Activated CD8-positive, alpha-beta memory T cell treated with anti-CD3 and anti-CD28 coated beads, Interleukin-2, amount 50 U/mL, for 24 hours (primary cell): ENCODE results near the gene CRISP1.
"Not testable (repeated sequence)": the region's sequence is repeated elsewhere in the genome, so short reads cannot be mapped to it uniquely, and the experiment has no call there.

ENCODE experiments used
- DNase-seq: peaks from one replicate; pipeline ENCODE4 v3.0.0-alpha.2; 2020; ENCODE audit errors: extremely low read depth

CRISP1 gene, protein sequence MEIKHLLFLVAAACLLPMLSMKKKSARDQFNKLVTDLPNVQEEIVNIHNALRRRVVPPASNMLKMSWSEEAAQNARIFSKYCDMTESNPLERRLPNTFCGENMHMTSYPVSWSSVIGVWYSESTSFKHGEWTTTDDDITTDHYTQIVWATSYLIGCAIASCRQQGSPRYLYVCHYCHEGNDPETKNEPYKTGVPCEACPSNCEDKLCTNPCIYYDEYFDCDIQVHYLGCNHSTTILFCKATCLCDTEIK

DNA sequence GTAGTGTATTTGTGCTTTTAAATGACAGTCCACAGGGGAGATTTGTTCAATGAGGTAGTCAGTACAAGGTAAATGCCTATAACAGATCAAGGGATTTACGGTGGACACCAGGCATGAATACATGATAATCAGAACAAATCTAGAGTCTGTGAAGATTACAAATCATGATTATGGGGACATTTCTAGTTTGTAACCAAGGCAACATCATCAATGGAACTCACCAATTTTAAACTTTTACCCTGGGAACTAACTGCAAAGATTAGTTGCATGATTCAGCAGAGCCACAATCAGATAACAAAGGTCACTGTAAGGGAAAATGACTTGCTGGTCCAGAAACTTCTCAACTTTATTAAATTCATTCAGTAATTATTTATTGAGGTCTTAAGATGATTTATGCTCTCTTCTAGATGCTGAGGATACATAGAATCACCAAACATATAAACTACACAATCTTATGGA, at the start of gene CRISP1:
CRISP1 (minus strand) TSS at position 51 of the 459 bp plus-strand sequence. CDS start 9,135 bp downstream, outside the sequence.
- no peak for DNase-seq

DNA sequence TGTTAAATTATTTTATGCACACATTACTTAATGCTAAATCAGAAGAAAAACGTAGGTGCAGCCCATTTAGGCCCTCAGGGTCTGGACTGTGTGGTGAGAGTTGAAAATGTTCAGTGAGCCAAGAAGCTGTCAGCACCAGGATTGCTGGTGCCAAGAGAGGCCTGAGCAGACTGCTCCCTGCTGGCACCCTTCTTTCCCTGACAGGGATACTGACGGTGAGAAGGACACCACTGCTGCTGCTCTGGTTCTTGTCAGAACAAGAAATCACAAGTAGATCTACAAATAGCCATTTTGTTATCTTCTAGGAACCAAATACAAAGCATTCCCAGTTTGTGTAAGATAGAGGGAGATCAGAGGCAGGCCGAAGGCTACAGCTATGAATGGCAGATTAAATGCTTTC, 48.7 kb upstream of the CRISP1 start:
- DNase-seq = no peak

DNA sequence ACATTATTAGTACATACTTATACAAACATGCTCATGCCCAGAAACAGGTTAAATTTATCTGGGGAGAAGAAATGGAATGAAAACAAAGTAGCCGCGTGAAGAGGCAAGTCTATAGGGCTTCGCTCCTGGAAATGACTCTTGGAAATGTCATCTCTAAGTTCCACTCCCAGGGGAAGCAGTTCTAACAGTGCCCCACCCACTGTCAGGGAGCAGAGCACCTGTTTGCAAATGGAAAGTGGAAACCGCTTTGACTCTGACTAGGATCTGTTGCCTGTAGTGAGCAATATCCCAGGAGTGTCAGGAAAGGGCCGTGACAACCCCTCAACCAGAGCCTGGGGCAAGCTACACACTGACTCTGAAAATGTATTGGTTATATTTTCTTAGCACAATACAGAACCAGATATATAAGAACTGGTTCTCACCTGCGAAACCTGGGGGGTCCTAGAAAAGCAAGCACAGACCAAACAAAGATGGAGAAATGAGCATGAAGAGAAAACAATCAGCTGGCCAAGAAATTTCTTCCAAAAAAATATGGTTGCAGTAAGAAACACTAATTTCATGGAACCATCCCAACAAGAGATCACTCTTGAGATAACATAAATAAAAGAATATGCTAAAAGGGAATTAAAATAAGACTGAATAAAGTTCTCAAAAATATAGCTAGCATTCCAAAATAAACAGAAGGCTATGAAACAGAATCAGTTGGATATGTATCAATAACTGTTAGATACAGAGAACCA, 47.5 kb upstream of the CRISP1 start:
- no peak for DNase-seq

DNA sequence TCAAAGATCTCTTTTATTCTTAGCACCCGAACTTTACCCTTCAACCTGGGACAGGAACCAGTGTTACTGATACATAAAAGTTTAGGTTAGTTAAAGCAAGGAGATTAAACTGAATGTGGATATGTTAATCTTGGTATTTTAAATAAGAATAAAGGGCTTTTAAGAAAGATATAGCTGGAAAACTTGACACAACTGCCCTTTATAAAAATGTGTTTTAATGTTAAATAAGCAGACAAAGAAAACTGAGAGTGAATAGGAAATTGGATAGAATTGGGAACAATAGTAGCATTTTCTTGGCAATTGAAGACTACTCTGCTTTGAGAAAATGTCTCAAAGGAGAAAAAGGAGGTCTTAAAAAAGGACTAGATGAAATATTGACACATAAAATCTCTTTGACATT, 45.9 kb upstream of the CRISP1 start:
- no peak for DNase-seq

DNA sequence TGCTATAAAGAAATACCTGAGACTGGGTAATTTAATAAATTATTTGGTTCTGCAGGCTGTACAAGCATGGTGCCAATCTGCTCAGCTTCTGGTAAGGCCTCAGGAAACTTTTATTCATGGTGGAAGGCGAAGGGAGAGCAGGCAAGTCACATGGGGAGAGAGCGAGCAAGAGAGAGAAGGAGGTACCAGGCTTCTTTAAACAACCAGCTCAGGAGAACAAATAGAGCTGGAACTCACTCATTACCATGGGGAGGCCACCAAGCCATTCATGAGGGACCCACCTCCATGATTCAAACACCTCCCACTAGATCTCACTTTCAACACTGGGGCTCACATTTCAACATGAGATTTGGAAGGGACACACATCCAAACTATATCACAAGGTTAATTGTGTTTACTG, 44.9 kb upstream of the CRISP1 start:
- DNase-seq = no peak

DNA sequence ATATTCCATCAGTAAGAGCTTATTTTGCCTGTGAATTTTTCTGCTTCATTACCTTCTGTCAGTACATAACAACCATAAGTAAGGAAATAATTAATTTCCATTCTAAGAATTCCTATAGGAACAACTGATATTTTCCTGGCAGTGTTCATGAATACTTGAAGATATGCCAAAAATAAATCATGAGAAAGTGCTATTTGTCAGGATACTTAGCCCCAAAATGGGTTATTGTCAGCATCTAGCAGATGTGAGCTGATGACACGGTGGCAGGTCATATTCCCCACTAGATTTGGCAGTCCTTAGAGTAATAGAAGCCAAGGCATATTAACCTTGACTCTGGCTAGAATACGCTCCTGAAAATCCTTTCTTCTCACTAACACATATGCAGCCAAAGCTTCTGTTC, 43.2 kb upstream of the CRISP1 start:
- no peak for DNase-seq

DNA sequence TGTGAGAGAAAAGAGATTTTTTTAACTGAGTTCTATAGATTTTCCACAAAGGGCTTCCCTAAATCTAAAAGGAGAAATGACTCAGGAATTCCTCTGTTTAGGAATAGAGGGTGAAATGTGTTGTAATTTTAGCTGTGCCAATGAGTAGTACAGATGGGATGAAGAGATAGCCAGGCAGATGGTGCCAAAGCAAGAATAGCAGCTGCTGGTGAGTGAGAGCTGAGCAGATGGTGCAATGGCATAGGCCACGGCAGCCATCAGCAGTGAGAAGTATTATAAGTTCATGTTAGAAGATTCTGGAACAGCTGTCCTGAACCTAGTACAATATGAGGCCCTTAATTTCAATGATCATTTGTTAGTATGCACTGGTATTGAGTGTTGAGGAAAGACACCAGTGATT, 40.2 kb upstream of the CRISP1 start:
- no peak for DNase-seq

DNA sequence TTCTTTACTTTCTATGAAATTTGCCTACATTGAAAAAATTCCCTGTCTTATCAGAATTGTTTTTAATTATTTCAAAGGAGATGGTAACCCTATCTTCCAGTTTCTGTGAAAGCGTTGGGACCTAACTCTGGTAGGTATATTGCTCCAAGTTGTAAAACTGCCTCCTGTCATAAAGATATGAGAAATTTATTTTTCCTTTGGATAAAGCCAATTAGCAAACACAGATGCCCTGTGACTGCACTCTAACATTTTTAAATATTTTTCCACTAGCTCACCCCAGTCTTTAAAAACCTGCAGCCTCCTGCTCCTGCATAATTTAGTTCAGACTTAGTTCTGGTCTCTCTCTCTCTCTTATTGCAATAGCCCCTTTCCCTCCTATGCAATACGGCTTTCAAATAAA, 39.0 kb upstream of the CRISP1 start:
- no peak for DNase-seq

DNA sequence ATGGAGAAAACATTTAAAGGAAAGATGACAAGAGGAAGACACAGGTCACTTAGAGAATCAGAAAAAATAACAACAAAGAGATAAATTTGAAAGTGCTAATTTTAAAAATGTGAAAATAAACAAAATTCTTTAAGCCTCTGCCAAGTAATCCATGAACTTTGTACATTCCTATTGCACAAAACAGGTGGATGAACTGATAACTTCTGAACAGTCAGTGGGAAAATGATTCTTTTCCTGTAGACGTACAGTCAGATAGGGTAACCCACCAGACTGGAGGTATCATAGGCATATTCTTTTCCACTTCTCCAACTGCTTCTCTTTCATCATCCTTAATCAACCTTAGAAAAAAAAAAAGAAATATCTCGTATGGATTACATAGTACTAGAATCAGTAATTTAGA, 36.5 kb upstream of the CRISP1 start:
- DNase-seq = no peak

DNA sequence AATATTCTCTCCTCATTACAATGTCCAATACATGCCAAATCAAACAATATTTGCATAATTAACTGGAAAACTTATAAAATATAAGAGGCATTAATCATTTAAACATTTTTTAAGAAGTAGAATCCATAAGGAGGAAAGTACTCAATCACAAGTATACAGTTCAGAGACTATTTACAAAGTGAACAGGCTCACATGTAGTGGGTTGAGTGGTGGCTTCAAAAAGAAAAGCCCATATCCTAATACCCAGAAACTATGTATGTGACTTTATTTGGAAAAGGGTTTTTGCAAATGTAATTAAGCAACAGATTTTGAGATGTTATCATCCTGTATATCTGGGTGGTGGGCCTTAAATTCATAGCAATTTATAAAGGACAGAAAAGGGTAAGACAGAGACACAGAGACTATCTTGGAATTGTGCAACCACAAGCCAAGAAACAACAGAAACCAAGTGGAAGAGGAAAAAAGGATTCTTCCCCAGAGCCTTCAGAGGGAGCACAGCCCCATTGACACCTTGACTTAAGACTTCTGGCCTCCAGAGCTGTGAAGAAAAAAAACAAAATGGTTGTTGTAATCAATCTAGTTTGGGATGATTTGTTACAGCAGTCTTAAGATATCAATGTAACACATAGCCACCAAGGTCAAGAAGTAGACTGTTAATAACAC, 32.7 kb upstream of the CRISP1 start:
- no peak for DNase-seq

DNA sequence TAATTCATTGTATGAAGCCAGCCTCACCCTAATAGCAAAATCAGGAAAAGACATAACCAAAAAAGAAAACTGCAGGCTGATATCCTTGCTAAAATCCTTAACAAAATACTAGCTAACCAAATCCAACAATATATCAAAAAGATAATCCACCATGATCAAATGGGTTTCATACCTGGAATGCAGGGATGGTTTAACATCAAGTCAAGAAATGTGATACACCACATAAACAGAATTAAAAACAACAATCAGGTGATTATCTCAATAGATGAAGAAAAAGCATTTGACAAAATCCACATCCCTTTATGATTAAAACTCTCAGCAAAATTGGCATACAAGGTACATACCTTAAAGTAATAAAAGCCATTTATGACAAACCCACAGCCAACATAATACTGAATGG, 29.2 kb upstream of the CRISP1 start:
- DNase-seq = not testable (repeated sequence)

DNA sequence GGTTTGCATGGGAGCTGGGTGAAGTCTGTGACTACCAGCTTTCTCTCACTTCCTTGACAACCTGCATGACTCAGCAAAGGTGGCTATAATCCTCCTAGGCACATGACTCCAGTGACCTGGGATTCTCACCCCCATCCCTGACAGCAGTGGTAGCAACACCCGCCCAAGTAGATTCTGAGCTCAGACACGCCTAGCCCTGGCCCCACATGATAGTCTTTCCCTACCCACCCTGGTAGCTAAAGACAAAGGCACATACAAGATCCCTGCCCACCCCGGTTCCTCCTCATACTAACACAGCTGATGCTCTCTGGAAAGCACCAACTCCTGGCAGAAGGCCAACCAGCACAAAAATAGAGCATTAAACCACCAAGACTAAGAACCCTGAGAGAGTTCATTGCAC, 25.9 kb upstream of the CRISP1 start:
- no peak for DNase-seq

DNA sequence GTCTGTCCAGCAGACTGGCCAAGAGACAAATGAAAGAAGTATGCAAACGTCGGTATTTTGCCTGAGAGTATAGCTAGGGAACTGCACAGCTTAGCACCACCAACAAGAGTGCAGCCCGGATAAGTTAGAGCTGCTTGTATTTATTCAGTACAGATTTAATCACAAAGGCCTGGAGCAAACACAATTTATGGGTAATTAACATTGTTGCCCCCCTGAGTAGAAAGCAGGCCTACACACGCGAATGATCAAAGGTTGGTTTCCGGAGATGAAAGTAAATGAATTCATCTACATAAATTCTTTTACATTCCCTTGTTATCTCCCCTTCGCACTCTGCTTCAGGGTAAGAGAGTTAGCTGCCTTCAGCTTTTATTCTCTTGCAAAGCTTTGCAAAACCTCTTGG, 24.7 kb upstream of the CRISP1 start:
- no peak for DNase-seq

DNA sequence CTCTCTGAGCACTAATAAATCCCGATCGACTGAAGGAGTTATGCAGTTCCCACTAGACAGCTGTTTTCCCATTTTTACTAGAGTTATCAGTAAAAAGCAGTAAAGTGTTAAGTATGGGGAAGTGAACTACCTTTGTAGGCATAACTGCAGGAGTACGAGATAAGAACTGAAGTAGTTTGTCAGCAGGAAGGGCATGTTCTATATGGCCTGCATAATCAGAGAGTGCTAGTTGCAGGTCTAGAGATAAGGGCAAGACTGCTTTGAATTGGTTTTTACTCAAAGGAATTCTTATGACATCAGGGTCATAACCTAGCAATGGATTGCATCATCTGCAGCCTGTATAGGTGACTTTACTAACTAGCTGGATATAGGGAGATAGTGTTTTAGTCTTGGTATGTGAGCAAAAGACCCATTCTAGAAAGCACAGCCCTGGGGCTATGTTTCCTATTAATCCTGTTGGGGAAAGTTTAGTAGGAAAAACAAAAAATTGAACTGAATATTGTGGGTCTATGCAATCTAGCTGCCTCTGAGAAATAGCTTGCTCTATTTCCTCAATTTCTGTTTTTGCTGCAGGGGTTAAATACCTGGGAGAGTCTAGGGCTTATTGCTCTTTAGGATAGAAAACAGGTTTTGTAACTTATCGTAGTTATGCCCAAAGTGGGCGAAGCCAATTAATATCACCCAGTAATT, 22.6 kb upstream of the CRISP1 start:
- no peak for DNase-seq

DNA sequence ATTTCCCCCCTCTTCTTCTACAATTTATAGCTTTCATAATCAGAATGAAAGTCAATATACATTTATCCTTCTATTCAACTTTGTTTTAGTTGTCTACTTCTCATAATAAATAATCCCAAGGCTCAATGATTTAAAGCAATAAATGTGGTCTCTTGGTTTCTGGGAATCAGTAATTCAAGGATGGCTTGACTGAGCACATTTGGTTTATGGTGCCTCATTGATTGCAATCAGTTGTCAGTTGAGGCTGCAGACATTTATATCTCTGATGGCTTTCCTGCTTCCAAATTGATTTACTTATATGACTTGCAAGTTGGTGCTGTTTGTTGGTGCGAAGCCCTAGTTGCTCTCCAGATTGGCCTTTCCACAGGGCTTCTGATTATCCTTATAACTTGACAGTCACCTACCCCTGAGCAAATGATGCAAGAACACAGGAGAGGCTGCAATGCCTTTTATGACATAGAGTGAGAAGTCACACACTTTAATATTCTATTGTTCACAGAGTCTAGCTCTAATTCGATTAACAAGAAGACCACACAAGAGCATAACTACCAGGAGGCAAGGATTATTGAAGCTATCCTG, 2.7 kb upstream of the CRISP1 start:
- no peak for DNase-seq

DNA sequence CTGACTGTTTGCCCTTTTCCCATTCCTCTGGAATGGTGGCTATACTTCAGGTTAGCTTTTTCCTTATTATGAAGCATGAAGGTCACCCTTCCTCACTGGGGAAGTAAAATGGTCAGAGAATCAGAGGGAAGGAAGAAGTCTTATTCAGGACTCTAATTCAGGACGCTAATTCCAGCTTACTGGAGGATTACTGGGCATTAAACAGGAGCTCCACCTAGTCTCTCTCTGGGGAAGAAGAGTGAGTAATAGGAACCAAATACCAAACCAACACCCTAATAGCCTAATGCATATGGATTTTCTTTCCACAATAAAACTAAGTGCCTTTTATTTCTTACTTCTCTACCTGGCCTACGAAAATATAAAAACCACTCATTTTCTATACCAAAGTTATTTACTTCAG, 10.1 kb downstream of the CRISP1 start:
- DNase-seq = no peak

DNA sequence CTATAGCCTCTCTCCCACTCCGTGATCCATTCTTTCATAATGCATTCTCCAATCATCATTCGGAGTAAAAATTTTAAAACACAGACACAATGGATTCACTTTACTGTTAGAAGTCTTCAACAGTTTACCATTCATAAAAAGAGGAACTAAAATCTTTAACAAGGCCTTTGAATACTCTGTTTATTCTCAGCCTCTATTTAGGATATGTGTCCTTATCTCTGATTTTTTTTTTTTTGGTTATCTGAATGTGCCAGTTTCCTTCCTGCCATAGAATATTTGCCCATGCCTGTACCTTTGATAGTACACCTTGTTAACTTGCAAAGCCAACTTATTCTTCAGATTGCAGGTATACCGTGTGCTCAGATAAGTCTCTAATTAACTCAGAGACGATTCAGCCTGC, 11.1 kb downstream of the CRISP1 start:
- no peak for DNase-seq

DNA sequence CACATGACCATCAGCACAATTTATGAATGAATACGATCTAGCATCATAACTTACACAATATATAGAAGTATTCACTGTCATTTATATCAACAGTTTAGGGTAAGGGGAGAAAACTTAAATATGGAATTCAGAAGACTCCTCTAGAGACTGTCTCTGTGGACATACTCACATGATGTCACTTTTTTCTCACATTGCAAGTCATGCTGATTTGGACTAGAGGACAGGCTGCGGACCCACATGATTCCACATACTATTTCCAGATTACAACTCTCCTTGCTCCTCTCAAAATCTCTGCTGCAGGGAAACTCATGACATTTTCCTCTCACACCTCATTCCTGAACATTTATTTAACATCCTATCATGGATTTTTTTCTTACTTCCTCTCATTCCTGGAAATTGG, 13.4 kb downstream of the CRISP1 start:
- no peak for DNase-seq

DNA sequence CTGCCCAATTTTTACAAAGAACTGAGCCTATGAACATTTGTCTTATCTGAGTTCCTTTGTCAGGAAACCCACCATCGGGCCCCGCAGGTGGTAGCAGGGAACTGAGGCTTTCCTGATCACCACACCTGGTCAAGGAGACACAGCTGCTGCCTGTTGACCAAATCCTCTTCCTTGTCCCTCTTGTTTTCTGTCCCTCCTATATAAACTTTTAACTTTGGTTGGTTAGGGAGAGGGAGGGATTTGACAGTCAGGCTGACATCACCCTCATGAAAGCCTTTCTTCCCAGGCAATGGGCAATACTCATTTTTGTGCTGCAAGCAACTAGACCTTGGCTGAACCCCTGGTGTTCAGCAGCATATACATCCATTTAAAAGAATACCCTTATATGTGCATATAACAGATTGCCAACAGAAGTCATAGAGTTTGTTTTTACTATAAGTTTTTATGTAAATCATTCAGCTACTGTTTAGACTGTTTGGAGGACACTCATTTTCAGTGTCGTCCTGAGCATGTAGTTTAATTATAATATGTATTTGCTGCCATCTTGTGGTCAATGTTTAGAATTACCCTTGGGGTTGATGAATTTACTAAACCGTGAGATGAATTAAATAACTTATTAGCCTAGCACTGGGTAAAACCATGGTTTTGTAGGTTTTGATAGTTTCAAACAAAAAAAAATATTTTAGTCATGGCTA, 17.0 kb downstream of the CRISP1 start:
- no peak for DNase-seq

DNA sequence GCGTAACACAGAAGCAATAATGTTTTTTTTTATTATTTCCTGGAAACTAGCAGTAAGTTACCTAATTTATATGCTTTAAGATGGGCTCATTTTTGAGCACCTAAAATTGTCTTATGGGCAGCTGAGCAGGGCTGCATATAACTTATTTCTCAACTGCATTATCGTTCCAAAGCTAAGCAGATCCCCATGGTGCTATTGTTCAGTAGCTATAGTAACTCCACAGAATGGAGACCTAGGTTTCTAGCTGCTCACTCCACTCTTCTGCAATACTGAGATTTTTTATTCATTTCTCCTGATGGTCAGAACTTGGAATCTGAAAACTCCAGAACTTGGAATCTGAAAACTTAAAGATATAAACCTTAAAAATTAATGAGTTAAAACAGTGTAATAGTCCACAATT, 18.7 kb downstream of the CRISP1 start:
- DNase-seq = no peak

DNA sequence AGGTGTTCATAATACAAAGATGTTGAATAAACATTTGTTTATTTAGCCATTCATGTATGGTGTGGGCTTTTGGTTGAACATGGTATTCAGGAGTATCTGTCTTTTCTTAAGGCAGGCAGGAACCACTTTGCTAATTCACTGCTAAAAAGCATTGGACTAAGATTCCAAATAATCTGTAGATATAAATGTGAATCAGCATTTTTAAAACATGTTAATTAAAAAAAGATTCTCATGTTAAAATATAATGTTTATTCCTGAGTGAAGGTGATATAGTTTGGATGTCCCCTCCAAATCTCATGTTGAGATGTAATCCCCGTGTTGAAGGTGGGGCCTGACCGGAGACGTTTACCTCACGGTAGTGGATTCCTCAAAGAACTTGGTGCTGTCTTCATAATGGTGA, 19.3 kb downstream of the CRISP1 start:
- DNase-seq = no peak
